HG03103 (cell line): ENCODE results near the gene PRR20G.

Experiments used
- ATAC-seq: cut with Tn5 transposase; IDR thresholded peaks from one replicate; pipeline ENCODE4 v1.9.1; 2021; ENCODE audit warnings: low read depth; ENCODE audit not compliant: unreplicated experiment

The PRR20G gene

GRCh38 chr3:127264794-127265514, 22.9 kb downstream of the PRR20G start:
- no peak for ATAC-seq

- ATAC-seq, result no peak
Measured at GRCh38 chr3:127264292-127264691, 23.6 kb downstream of the PRR20G start.

DNA sequence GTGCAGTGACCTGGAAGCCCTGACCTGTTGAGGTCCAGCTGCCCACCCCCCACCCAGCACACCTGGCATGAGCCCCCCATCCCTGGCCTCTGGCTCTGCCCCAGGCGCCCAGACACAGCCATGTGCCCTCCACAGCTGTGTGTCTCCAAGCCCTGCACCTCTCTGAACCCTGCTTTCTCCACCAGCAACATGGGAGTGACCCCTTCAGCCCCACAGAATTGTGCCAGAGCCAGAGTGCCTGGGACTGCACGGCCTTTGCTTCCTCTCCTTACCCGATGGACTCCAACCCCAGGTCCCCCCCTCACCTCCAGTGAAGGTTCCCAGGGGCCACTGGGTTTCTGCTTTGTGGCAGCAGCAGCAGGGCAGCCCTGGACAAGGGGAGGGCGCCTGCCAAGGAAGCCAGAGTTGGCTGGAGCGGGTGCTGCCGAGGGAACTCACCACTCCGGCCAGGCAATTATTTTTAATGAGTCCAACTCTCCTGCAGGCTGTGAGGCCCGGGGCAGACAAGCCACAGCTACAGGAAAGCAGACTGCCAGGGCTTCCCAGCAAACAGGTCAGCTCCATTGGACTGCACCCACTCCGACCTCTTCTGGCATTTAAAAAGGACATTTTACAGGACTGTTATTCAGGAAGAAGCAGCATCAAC, 24.1 kb downstream of the PRR20G start:
- ATAC-seq, result no peak

- ATAC-seq, result no peak
Measured at GRCh38 chr3:127263037-127263436, 24.8 kb downstream of the PRR20G start.

- no peak for ATAC-seq
Measured at GRCh38 chr3:127262533-127262932, 25.3 kb downstream of the PRR20G start.

DNA sequence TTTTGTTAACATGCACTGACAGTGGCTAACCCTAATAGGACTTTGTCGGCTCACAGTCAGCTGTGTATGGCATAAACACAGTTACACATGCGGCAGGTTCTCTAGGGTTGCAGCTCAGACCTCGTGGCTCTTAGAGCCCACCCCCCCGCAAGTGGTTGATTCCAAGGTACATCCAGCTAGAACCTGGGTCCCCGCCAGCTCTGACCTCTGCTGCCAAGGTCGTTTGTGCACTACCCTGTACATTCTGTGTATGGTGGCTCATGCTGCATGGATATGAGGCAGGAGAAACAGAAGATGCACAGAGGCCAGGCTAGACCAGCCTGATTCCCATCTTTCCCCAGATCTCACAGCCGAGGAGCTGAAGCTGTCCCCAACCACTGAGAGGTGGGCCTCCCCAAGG, 25.9 kb downstream of the PRR20G start:
- ATAC-seq, result no peak

GRCh38 chr3:127260826-127261555, 26.9 kb downstream of the PRR20G start:
- ATAC-seq, result no peak

DNA sequence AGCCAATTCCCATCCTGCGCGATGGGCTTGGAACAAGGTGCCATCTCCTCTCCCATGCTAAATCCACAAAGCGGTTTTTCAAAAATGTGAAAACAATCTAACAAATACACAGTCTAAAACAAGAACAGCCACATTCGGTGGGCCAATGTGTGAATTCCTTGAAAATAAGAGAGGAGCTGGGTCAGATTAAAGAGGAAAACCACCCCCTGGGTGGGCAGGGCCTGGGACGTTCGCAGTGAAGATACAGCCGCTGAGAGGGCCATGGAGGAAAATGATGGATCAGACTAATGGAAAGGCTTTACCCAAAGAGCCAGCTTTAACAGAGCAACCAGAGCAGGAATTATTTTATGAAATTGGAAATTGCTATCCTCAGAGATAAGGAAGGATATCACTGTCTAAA, 27.4 kb downstream of the PRR20G start:
- ATAC-seq, result no peak

- ATAC-seq, result no peak
Measured at GRCh38 chr3:127259882-127260281, 28.0 kb downstream of the PRR20G start.

DNA sequence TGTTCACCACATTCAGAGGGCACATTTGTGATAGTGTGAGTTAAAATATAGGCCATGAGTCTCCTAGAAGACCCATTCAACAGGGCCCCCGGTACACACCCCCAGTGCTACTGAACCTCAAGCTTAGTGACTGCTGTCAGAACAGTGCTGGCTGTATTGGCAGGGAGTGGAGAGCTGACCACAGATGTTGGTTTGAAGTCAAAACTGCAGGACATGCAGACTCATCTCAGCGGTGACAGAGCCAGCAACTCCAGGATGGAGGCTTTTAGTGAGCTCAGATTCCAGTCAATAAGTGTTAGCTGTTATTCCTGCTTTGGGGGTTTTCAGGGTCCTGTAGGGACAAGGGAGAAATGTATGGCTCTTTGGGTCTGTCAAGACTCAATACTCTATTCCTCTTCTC, 29.1 kb downstream of the PRR20G start:
- no peak for ATAC-seq

- no peak for ATAC-seq
Measured at GRCh38 chr3:127257351-127257750, 30.5 kb downstream of the PRR20G start.

GRCh38 chr3:127256733-127257271, 31.0 kb downstream of the PRR20G start:
- ATAC-seq, result no peak

DNA sequence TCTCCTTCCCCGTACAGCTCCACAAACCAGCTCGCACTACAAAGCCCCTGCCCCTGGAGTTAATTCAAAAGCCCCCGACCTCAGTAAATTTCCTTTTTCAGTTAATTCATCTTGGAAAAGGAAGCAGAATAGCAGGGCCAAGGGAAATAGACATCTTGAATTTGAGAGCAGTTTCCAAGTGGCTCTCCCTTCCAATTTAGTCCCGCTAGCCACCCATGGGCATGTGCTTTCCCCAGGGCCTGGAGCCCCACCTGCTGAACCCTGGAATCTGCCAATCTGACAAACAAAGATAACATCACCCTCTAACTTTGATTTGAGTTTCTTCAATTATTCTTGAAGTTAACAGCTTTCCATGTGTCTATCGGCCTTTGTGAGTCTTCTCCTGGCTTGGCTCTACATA, 31.7 kb downstream of the PRR20G start:
- ATAC-seq, result no peak

GRCh38 chr3:127255516-127255915, 32.3 kb downstream of the PRR20G start:
- no peak for ATAC-seq

- ATAC-seq, result no peak
Measured at GRCh38 chr3:127254730-127255129, 33.1 kb downstream of the PRR20G start.

DNA sequence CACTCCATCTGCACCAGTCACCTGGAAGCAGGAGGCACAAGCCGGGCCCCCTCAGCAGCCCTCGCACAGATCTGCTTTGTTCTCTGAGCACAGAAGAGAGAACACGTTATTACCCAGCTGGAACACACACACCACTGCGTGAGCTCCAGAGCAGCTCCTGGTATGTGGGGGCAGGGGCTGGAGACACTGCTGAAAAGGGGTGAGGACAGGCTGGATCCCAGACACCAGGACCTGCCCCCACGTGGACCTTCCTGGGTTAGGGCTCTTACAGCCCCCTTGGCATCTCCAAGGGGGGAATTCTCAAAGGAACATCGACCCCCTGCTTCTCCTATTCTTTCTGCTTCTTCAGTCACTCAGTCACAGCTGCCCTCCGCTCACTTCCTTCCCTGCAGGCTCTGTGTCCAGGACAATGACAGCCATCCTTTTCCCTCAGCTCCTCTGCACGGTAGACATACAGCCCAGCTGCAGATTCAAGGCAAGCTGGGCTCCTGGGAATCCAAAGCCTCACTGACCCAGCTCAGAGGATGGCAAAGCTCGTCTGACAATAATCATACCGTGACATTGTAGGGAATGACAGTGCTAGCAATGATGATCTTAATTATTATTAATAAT, 33.7 kb downstream of the PRR20G start:
- ATAC-seq, result no peak

DNA sequence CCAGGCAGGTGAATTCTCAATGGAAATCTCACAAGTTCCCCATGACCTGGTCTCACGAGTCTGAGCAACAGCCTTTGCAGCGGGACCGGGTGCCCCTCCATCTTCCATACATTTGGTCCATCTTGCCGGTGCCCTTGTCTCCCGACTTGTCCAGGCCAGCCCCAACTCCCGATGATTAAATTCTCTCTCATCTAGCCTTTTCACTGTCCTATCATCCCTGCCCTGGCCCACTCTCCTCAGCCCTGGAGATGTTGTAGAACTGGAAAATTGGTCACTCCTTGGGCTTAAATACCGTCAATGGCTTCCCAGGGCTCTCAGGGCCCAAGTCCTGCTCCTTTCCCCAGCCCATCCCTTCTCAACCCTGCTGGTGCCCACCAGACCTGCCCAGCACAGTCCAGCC, 34.4 kb downstream of the PRR20G start:
- ATAC-seq, result no peak

GRCh38 chr3:127252446-127252845, 35.4 kb downstream of the PRR20G start:
- ATAC-seq, result no peak

DNA sequence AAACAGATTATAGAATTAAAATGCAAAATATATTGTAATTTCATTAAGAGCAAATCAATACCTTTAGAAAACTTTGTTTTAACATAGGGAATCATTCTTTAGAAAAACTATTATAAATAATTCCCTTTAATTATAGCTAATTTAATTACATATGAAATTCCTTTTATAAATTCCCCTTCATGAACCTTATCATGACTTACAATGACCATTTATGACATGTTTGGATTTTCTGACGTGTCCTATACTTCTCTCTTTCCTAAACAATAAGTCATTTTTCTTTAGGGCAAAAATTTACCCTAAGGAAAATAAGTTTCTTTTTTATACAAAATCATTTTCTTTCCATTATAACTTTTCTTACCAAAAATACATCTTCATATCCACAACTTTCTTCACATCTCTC, 37.8 kb downstream of the PRR20G start:
- ATAC-seq, result no peak

DNA sequence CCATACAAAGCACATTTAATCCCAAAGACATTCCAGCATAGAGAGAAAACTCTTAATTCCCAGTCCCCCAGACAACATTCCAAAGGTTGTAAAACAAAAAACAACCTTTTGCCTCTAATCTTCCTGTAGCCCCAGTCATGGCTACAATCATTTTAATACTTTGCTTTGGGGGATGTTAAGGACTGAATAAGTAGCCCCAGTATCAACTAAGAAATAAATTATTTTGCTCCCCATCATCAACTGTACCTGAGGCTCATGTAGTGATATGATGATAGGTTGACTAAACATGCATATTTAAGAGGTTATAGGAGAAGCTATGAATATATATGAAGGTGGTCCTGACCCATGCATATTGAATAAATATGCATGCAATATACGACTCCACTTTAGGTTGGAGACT, 40.6 kb downstream of the PRR20G start:
- no peak for ATAC-seq

DNA sequence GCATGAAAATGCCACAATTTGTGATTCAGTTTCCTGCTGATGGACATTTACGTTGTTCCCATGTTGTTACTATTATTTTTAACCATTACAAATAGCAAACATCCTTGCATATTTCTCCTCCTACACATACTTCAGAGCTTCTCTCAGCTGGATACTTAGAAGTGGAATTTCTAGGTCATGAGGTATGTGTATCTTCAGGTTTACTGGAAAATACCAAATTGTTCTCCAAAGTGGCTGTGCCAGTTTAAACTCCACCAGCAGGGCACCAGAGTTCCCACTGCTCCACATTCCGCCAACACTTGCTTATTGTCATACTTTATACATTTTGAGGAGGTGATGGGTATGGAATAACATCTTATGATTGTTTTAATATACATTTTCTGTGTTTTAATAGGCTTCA, 49.2 kb downstream of the PRR20G start:
- no peak for ATAC-seq
